ENCODE results near the gene RIN3. TPM values are rescaled to one million over a fixed set of nuclear protein-coding genes. Genes with fewer than 3 reads are reported as not detected.

Gene RIN3
- total and polyA plus RNA-seq, 2 donors (not counting 3 experiments of a cell fraction or from before 2014, with no cell fraction given) = 5.1 to 20.8 TPM

DNA sequence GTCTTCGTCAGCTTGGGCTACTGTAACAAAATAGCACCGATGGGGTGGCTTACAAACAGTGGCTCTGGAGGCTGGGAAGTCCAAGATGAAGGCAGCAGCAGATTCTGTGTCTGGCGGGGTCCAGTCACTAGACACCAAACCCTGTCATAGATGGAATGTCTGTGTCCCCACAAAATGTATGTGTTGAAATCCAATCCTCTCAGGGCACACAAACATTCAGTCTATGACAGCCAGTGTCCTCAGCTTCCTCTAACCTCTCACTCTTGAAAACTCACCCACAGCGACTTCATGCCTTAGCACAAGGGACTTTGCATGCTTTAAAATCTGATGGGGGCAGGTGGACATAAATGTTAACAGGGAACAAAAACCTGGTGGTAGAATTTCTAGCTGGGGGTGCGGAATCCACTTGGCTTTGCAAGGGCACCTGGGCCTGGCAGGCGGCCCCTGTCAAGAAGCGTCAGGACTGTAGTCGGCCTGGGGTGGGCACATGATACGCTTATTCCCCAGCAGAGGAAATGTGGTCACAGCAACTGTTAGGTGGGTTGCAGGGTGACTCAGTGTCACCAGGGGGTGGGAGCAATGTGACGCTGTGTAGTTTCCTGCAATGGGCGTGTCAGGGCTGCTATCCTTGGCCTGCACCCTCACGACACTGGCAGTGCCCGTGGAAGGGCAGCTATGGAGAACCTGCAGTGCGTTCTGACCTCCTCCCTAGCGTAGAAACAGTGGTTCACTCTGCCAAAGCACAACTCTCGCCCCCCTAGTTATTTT, 17.7 kb downstream of the RIN3 start:
- intact Hi-C loops (cut with micrococcal nuclease) (no loop called here), dilution Hi-C loops (cut with MboI; ENCODE audit: extremely low pct_ligation_motif_present, low sequenced_read_pairs) (no loop called here)
- Histone ChIP-seq H3K27ac (ENCODE audit: insufficient read depth, low read depth, low read length) (no peak overlapping the region), H3K27me3 (ENCODE audit: control insufficient read depth in 2 of 2, insufficient read depth in 2 of 2, low read length in 2 of 2) (no peaks in the 10 kb centered on the region), H3K9me3 (replicated peaks; ENCODE audit: control insufficient read depth, insufficient read depth, low read length) (no peaks in the 10 kb centered on the region), H3K79me2 (ENCODE audit: control insufficient read depth, insufficient read depth, low read length) (no peaks in the 10 kb centered on the region), H3K9me1 (replicated peaks; ENCODE audit: control insufficient read depth, extremely low read depth, insufficient read depth, low read length) (no peaks in the 10 kb centered on the region), H3K4me3 (replicated peaks in 1 of 3; ENCODE audit: insufficient read depth in 1 of 3, low read depth in 1 of 3, low read length in 3 of 3) (no peak overlapping the region), H3K4me1 (ENCODE audit: control insufficient read depth, extremely low read depth, insufficient read depth, low read length) (peaks cover 8% of the 10 kb centered on the region), H3K4me2 (ENCODE audit: insufficient read depth, low read length) (no peak overlapping the region), H2AFZ (ENCODE audit: low read depth, low read length) (no peak overlapping the region), H3K36me3 (ENCODE audit: control insufficient read depth in 2 of 2, extremely low read depth in 1 of 2, insufficient read depth in 2 of 2, low read length in 2 of 2) (no peaks in the 10 kb centered on the region), H4K20me1 (replicated peaks; ENCODE audit: control insufficient read depth, extremely low read depth, insufficient read depth, low read length) (no peaks in the 10 kb centered on the region), H3K9ac (replicated peaks; ENCODE audit: extremely low read depth, insufficient read depth, low read length) (no peak overlapping the region)
- DNase-seq (ENCODE audit: low read depth, low spot score) (no peak), FAIRE-seq (no peak)
- TF ChIP-seq POLR2AphosphoS5 (IDR thresholded peaks at IDR 0.05; ENCODE audit: insufficient read depth, low read depth, low read length) (no peak), EZH2 (IDR thresholded peaks at IDR 0.05; ENCODE audit: borderline replicate concordance, low read depth, low read length, severe bottlenecking) (no peak), MYC (IDR thresholded peaks at IDR 0.05; ENCODE audit: low read depth, low read length) (no peak), FOS (IDR thresholded peaks at IDR 0.05; ENCODE audit: borderline replicate concordance, insufficient read depth, low read length) (no peak), GATA2 (IDR thresholded peaks at IDR 0.05; ENCODE audit: insufficient read depth, insufficient read length, low read depth, low read length) (no peak)
- no TSS peak for BruUV-seq (replicated peaks)
- CTCF ChIA-PET = no interaction called here
- POLR2A ChIA-PET = no interaction called here

DNA sequence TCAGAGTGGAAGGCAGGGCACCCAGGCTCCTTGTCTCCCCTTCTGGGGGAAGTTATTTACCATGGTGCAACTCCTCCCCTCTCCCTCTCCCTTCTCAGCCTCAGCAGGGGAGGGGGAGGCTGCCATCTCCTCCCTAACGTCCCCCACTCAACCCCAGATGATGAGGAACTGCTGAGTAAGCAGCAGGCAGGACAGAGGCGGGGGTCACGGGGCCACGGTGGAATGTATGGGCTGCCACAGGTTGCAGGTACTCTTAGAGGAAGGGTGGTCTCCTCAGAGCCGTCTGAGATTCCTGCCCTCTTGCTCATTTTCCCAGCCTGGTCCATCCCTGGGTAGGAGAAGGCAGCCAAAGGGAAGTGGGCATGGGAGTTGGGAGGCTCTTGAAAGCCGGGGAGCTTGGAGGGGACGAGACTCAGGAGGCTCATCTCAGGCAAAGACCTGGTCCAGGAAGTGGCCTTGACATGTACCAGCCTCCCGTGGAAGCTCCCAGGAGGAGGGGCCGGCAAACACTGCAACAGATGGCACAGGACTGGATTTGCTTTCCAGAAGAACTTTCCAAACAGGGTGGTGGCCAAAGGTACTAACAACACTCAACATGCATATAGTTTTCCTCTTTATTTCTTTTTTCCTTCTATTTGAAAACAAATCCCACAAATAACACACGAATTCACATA, 19.0 kb downstream of the RIN3 start:
- H3K4me3 ChIP-seq (replicated peaks in 1 of 3; ENCODE audit: insufficient read depth in 1 of 3, low read depth in 1 of 3, low read length in 3 of 3) = no peak overlapping the region
- H2AFZ ChIP-seq (ENCODE audit: low read depth, low read length) = no peak overlapping the region

More for the DNA sequence above, 19.0 kb downstream of the RIN3 start:
- POLR2A ChIA-PET = no interaction called here
- peaks cover 8% of the 10 kb centered on the region for H3K4me1 ChIP-seq (ENCODE audit: control insufficient read depth, extremely low read depth, insufficient read depth, low read length)
- DNase-seq (ENCODE audit: low read depth, low spot score) = no peak
- H3K36me3 ChIP-seq (ENCODE audit: control insufficient read depth in 2 of 2, extremely low read depth in 1 of 2, insufficient read depth in 2 of 2, low read length in 2 of 2) = no peaks in the 10 kb centered on the region
- intact Hi-C loops (cut with micrococcal nuclease) (no loop called here), dilution Hi-C loops (cut with MboI; ENCODE audit: extremely low pct_ligation_motif_present, low sequenced_read_pairs) (no loop called here)
- H3K4me2 ChIP-seq (ENCODE audit: insufficient read depth, low read length) = no peak overlapping the region
- no peak for TF ChIP-seq POLR2A (IDR thresholded peaks at IDR 0.05; ENCODE audit: low read depth, low read length)
- no peak for TF ChIP-seq GATA2 (IDR thresholded peaks at IDR 0.05; ENCODE audit: insufficient read depth, insufficient read length, low read depth, low read length)
- H3K9ac ChIP-seq (replicated peaks; ENCODE audit: extremely low read depth, insufficient read depth, low read length) = no peak overlapping the region
- H4K20me1 ChIP-seq (replicated peaks; ENCODE audit: control insufficient read depth, extremely low read depth, insufficient read depth, low read length) = no peaks in the 10 kb centered on the region
- H3K27me3 ChIP-seq (ENCODE audit: control insufficient read depth in 2 of 2, insufficient read depth in 2 of 2, low read length in 2 of 2) = no peaks in the 10 kb centered on the region
- no TSS peak for BruUV-seq (replicated peaks)
- H3K9me1 ChIP-seq (replicated peaks; ENCODE audit: control insufficient read depth, extremely low read depth, insufficient read depth, low read length) = no peaks in the 10 kb centered on the region
- peaks cover 2% of the 10 kb centered on the region for H3K79me2 ChIP-seq (ENCODE audit: control insufficient read depth, insufficient read depth, low read length)
- H3K9me3 ChIP-seq (replicated peaks; ENCODE audit: control insufficient read depth, insufficient read depth, low read length) = no peaks in the 10 kb centered on the region
- CTCF ChIA-PET = no interaction called here
- no peak for FAIRE-seq
- no peak overlapping the region for H3K27ac ChIP-seq (ENCODE audit: insufficient read depth, low read depth, low read length)
